GOT3 (cell line): ENCODE data around the gene MYADML2.
"Not testable (repeated sequence)": the region's sequence is repeated elsewhere in the genome, so short reads cannot be mapped to it uniquely, and the experiment has no call there.

Experiments used
- DNase-seq: peaks from one replicate; lab custom pipeline; 2025; ENCODE audit warnings: mixed read lengths; lab: John Stamatoyannopoulos, UW

Gene MYADML2, protein sequence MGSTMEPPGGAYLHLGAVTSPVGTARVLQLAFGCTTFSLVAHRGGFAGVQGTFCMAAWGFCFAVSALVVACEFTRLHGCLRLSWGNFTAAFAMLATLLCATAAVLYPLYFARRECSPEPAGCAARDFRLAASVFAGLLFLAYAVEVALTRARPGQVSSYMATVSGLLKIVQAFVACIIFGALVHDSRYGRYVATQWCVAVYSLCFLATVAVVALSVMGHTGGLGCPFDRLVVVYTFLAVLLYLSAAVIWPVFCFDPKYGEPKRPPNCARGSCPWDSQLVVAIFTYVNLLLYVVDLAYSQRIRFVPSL

DNA sequence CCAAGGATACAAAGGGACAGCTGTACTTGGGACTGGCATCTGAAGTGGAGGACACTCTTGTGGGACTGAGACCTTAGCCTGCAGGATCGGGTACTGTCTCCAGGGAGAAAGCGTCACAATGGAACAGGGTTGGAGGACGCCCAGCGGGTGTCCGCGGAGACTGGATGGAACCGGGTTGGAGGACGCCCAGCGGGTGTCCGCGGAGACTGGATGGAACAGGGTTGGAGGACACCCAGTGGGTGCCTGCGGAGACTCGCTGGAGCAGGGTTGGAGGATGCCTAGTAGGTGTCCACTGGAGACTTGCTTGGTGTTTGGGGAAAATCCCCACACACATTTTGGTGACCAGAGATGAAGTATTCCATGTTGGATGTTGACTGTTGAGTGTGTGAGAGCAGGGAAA, at the start of gene MYADML2:
MYADML2 (minus strand) TSS at position 45 of the 400 bp plus-strand sequence. CDS start 5,492 bp downstream, outside the sequence.
- no peak for DNase-seq

DNA sequence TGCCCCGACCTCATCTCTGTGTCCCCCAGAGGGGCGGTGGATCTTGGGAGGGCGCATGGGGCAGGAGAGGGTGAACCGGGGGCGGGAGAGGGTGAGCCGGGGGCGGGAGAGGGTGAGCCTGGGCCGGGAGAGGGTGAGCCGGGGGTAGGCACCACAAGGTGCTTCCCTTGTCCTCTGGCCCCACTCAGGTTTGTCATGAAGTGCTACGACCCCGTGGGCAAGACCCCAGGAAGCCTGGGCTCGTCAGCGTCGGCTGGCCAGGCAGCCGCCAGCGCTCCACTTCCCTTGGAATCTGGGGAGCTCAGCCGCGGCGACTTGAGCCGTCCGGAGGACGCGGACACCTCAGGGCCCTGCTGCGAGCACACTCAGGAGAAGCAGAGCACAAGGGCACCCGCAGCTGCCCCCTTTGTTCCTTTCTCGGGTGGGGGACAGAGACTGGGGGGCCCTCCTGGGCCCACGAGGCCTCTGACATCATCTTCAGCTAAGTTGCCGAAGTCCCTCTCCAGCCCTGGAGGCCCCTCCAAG, 49.3 kb upstream of the MYADML2 start:
- DNase-seq, result no peak

DNA sequence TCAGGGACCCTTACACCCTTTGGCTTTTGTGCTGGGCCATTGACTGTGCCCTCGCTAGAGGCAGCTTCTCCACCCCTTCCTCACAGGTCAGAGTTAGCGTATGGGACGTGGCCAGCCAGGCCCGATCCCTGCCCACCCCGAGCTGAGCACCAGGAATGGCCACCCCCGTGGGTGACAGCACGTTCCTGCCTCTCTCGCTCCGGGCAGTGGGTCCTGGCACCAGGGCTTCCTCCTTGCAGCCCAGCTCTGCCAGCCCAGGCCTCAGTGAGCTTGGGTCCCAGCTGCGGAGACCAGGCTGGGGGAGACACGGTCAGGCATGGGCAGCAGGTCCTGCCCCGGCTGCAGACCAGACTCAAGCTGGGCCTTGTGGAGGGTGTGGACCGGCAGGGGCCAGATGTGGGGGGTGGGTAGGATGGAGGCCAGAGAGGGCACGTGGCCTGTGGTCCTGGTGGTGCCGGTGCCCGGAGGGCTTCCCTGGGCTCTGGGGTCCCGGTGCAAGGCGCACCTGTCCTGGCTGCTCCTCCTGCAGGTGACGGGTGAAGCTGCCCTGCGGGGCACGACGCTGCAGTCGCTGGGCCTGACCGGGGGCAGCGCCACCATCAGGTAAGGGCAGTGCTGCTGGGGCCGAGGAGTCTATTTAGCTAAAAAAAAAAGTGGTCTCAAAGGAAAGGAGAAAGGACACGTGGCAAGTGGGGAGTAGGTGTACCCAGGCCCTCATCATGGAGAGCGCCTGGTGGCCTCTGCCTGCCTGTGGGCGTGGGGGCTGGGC, 48.6 kb upstream of the MYADML2 start:
- no peak for DNase-seq

- no peak for DNase-seq
Observed at GRCh38 chr17:81994593-81995462, 47.8 kb upstream of the MYADML2 start.

DNA sequence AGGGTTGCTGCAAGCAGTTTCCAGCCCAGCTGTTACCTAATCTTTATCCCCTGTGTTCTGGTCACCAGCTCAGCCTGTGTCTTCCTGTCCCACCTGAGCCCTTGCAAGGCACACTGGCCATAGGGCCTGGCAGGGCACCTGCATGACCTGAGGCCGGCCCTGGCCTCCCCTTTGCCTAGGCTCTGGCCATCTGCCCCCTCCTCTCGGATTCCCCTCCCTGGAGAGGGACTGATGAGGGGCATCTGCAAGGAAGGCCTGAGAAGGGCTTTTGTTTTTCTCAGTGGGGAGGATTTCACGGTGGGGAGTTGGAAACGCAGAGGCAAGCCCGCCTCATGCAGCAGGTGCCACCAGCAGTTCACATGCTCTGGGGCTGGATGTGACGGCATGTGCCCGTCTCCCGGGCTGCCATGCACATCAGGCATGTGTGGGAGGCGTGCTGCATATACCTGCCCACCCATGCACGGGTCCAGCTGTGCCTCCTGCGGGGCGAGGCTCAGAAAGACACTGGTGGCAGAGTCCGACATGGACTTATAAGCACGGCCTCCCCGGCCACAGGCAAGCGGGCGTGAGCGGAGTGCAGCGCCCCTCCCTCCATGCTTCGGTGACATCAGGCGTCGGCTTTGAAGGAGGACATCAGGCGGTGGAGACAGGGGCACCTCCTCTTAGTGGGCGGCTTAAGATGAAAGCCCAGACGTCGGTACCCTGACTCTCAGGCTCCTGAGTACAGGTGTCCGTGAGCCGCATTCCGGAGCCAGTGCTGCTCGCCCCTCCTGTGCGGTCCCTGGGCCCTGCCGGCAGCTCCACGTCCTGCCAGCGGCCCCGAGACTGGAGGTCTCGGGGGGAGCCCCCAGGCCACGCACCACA, 46.9 kb upstream of the MYADML2 start:
- DNase-seq, result no peak

- no peak for DNase-seq
Observed at GRCh38 chr17:81992306-81993102, 45.5 kb upstream of the MYADML2 start.

- DNase-seq, result no peak
Observed at GRCh38 chr17:81991684-81992305, 44.8 kb upstream of the MYADML2 start.

DNA sequence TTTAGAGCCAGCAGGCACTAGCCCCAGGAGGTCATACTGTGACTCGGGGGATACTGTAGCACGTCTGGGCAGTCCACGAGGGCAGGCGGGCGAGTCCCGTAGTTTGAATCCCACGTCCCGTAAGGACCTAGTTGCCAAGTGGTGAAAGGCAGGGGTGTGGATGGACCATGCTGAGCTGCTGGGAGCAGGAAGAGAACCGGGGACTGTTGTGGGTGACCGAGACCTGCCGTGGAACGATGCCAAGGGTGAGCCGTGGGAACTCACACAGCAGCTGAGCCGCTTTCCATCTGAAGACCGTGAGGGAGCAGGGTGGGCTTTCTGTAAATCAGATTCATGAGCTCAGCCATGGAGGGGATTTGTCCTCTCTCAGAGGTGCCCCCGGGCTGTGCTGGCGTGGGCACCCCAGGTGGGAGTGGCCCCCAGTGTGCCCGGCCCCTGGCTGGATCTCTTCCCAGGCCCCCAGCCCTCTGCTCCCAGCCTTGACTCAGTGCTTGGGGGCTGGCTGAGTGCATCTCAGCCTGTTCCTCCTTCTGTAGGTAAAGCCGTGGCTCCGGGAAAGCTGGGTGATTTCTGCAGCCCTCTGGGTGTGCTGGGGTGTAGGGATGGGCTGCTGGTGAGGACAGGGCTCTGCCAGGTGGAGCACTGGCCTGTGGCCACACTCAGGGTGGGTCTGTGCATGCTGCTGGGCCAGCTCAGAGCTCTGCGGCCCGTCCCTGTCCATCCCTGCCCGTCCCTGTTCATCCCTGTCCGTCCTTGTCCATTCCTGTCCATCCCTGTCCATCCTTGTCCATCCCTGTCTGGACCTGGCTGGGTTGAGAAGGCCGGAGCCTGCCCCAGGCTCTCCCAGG, 44.0 kb upstream of the MYADML2 start:
- DNase-seq, result no peak

DNA sequence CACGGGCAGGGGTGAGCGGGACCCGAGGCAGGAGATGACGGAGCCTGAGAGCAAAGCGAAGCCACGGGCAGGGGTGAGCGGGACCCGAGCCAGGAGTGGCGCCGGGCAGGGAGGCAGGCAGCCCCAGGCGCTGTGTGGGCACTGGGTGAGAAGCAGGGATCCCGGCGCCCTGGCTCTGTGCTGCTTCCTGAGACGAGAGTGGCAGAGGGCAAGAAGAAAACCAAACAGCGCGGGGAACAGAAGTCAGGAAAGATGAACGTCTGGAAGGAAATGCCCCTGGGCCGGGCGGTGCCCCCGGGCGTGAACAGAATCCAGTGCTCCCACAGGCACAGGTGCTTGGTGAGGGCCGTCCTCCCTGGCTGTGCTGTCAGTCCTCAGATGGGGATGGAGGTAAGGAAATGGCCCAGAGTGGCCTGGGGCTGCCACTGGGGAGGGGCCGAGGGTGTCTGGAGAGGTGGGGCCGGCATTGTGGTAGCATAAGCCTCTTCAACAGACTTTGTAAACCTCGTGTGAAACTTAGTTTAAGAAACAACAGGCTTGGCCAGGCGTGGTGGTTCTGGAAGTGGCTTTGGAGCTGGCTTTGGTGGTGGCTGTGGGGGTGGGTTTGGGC, 40.2 kb upstream of the MYADML2 start:
- no peak for DNase-seq

- no peak for DNase-seq
Observed at GRCh38 chr17:81986606-81987005, 39.6 kb upstream of the MYADML2 start.

GRCh38 chr17:81984773-81985410, 37.9 kb upstream of the MYADML2 start:
- no peak for DNase-seq

GRCh38 chr17:81983639-81984373, 36.8 kb upstream of the MYADML2 start:
- DNase-seq, result no peak

DNA sequence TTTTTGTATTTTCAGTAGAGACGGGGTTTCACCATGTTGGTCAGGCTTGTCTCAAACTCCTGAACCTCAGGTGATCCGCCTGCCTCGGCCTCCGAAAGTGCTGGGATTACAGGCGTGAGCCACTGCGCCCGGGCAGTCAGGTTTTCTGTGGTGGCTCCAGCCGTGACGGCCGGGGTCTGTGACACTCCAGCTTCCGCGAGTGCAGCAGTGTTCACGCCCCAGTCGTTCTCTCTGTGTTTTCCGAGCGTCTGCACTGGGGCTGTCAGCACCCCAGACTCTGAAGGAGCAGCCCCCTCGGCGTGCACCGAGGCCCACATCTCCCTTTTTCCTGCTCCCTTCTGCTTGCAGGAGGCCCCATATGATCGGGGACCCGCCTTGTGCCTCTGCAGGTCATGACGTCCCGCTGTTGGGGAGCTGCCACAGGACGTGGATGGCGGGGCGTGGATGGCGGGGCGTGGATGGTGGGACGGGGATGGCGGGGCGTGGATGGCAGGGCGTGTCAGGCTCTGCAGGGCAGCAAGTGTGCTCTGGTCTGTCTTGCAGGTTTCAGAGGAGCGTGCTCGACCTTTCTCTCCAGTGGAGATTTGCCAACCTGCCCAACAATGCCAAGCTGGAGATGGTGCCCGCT, 36.1 kb upstream of the MYADML2 start:
- DNase-seq, result no peak

DNA sequence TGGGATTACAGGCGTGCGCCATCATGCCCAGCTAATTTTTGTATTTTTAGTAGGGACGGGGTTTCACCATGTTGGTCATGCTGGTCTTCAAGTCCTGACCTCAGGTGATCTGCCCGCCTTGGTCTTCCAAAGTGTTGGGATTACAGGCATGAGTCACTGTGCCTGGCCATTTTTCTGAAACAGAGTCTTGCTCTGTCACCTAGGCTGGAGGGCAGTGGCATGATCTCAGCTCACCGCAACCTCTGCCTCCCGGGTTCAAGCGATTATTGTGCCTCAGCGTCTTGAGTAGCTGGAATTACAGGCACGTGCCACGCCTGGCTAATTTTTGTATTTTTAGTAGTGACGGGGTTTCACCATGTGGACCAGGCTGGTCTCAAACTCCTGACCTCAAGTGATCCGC, 34.5 kb upstream of the MYADML2 start:
- not testable (repeated sequence) for DNase-seq

DNA sequence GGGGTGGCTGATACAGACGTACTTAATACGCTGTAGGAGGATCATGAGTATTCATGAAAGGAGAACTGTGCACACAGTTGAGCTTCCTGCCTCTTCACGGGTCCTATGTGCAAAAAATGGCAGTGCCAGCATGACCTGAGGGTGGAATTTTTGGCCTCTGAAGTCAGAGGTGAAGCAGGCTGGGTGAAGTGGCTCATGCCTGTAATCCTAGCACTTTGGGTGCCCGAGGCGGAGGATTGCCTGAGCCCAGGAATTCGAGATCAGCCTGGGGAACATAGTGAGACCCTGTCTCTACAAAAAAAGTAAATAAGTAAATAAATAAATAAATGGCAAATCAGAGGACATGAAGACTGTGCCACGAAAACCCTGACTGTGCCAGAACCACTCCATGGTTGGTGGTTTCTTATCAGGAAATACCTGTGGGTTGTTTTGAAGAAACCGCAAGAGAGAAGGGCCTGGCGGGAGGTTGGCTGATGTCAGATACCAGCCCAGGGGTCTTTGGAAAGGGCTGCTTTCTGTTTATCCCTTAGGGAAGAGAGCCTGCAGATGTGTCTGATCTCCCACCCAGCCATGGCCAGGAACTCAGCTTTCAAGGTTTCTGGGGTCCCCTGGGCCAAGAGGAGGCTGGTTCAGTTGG, 33.8 kb upstream of the MYADML2 start:
- DNase-seq, result no peak

DNA sequence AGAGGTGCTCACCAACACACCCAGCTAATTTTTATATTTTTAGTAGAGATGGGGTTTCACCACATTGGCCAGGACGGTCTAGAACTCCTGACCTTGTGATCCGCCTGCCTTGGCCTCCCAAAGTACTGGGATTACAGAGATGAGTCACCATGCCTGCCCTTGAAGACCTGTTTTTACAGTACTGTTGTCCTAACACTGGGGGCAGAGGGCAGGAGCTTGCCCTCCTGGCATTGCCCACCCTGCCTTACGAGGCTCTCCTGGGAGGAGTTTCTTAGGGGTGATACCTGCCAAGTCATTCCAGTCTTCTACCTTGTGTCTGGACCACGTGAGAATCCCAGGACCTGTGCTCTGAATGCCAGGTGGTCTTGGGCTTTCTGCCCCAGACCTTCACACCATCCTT, 33.1 kb upstream of the MYADML2 start:
- DNase-seq, result no peak
